OCI-LY1 (cell line): ENCODE results near the gene TLE7.

ENCODE experiments used
- H2AFZ ChIP-seq: fragments of 200-600 bp; sonication (generic), shearing (Covaris generic); 2 replicates; pipeline ENCODE4 v1.6.0; 2014; ENCODE audit warnings: antibody characterized with exemption, mild to moderate bottlenecking, low read length
- H3F3A ChIP-seq: fragments of 200-600 bp; sonication (generic), shearing (Covaris generic); 2 replicates; pipeline ENCODE4 v1.6.0; 2014; ENCODE audit warnings: mild to moderate bottlenecking, antibody characterized with exemption, low read length, moderate library complexity; ENCODE audit not compliant: insufficient read depth
- H3K27ac ChIP-seq: fragments of 200-600 bp; sonication (generic); 2 replicates; pipeline ENCODE4 v1.5.1; 2014; ENCODE audit warnings: low read length, mixed run types, mild to moderate bottlenecking, low read depth; ENCODE audit not compliant: poor library complexity, severe bottlenecking
- H3K27me3 ChIP-seq: fragments of 200-600 bp; sonication (generic); 2 replicates; pipeline ENCODE4 v1.6.0; 2014; ENCODE audit warnings: antibody characterized with exemption, mild to moderate bottlenecking, low read length, moderate library complexity; ENCODE audit not compliant: insufficient read depth
- H3K36me3 ChIP-seq: fragments of 200-600 bp; sonication (generic); 2 replicates; pipeline ENCODE4 v1.6.1; 2014; ENCODE audit warnings: mild to moderate bottlenecking, antibody characterized with exemption, low read length, moderate library complexity, mixed read lengths; ENCODE audit not compliant: insufficient read depth
- H3K4me1 ChIP-seq: fragments of 200-600 bp; sonication (generic); 2 replicates; pipeline ENCODE4 v1.5.1; 2014; ENCODE audit warnings: mild to moderate bottlenecking, low read length, moderate library complexity; ENCODE audit not compliant: insufficient read depth, severe bottlenecking
- H3K4me2 ChIP-seq: fragments of 200-600 bp; sonication (generic), shearing (Covaris generic); 2 replicates; pipeline ENCODE4 v1.6.1; 2014; ENCODE audit warnings: low read length
- H3K4me3 ChIP-seq: fragments of 200-600 bp; sonication (generic); 2 replicates; pipeline ENCODE4 v1.5.1; 2014; ENCODE audit warnings: low read length, low read depth, mild to moderate bottlenecking, mixed read lengths; ENCODE audit not compliant: poor library complexity, severe bottlenecking
- H3K79me2 ChIP-seq: fragments of 200-600 bp; shearing (Covaris generic); 2 replicates; pipeline ENCODE4 v1.6.1; 2016; ENCODE audit warnings: mixed run types, low read length, mixed read lengths; ENCODE audit not compliant: insufficient read depth
- H3K9ac ChIP-seq: fragments of 200-600 bp; sonication (generic), shearing (Covaris generic); 2 replicates; pipeline ENCODE4 v1.6.1; 2014; ENCODE audit warnings: mild to moderate bottlenecking, low read length, mixed read lengths
- H3K9me2 ChIP-seq: fragments of 200-600 bp; sonication (generic), shearing (Covaris generic); 2 replicates; pipeline ENCODE4 v1.6.1; 2014; ENCODE audit warnings: low read depth, mild to moderate bottlenecking, low read length, mixed read lengths
- H3K9me3 ChIP-seq: fragments of 200-600 bp; shearing (Covaris generic); 2 replicates; pipeline ENCODE4 v1.6.1; 2014; ENCODE audit warnings: low read length, mixed read lengths
- H4K20me1 ChIP-seq: fragments of 200-600 bp; sonication (generic), shearing (Covaris generic); 2 replicates; pipeline ENCODE4 v1.6.0; 2016; ENCODE audit warnings: mild to moderate bottlenecking, low read length; ENCODE audit not compliant: insufficient read depth
- EZH2 ChIP-seq: fragments of 200-600 bp; sonication (generic), shearing (Covaris generic); IDR thresholded peaks from 2 replicates; pipeline ENCODE4 v1.8.0; 2017; ENCODE audit warnings: borderline replicate concordance, mixed run types, mild to moderate bottlenecking, antibody characterized with exemption, low read length, moderate library complexity, mixed read lengths
- TF ChIP-seq, protein P1 (sequence below): fragments of 200-600 bp; sonication (generic), shearing (Covaris generic); IDR thresholded peaks from 2 replicates; pipeline ENCODE4 v1.5.1; 2017; ENCODE audit warnings: mild to moderate bottlenecking, antibody characterized with exemption, low read length, moderate library complexity, mixed read lengths

The TLE7 gene

DNA sequence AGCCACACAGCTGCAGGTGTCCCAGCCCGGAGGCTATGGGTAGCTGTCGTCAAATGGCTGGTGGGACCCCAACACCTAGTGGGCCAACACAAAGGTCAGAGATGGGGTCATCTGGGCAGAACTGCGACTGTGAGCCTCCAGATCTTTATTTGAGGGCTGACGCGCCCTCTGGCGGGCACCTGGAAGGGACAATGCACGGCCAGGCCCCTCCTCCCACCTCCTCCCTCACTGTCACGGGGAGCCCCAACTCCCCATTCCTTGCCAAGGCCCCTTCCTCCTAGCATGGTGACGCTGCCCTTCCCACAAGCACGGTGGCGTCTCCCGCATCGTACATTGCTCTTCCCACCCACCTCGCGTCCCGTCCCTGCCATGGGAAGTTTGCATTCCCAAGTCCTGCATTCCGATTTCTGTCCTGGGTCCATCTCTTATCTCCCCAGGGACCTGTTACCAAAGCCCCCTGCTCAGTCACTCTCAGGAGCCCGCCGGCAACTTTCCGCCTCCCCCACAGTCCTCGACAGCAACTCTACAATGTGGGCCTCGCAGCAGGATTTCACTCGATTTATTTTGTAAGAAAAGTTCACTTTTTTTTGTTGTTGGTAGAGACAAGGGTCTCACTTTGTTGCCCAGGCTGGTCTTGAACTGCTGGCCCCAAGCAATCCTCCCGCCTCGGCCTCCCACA is 1.0 kb downstream of the TLE7 start:
- TF ChIP-seq, protein P1, sequence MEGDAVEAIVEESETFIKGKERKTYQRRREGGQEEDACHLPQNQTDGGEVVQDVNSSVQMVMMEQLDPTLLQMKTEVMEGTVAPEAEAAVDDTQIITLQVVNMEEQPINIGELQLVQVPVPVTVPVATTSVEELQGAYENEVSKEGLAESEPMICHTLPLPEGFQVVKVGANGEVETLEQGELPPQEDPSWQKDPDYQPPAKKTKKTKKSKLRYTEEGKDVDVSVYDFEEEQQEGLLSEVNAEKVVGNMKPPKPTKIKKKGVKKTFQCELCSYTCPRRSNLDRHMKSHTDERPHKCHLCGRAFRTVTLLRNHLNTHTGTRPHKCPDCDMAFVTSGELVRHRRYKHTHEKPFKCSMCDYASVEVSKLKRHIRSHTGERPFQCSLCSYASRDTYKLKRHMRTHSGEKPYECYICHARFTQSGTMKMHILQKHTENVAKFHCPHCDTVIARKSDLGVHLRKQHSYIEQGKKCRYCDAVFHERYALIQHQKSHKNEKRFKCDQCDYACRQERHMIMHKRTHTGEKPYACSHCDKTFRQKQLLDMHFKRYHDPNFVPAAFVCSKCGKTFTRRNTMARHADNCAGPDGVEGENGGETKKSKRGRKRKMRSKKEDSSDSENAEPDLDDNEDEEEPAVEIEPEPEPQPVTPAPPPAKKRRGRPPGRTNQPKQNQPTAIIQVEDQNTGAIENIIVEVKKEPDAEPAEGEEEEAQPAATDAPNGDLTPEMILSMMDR: peak; percentile 46
- TF ChIP-seq EZH2: no peak

DNA sequence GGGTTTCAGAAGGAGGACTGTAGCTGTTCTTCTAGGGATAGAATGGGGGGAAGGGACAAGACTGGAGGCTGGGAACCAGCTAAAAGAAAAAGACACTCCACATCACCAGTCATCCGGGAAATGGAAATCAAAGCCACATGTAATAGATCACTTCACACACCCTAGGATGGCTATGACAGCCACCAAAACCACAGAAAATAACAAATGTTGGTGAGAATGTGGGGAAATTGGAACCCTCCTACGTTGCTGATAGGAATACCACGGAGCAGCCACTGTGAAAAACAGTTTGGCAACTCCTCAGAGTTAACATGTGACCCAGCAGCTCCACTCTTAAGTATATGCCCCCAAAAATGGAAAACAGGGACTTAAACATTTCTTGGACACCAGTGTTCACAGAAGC is 2.3 kb downstream of the TLE7 start:
- Histone ChIP-seq H4K20me1 (no peaks in the 10 kb centered on the region), H3K9me2 (no peaks in the 10 kb centered on the region), H3K27me3 (peaks cover 5% of the 10 kb centered on the region; the same call in 1 of the 2 replicates), H2AFZ (no peak overlapping the region), H3K36me3 (no peaks in the 10 kb centered on the region), H3K4me3 (no peak overlapping the region), H3K9ac (no peak overlapping the region), H3K79me2 (no peaks in the 10 kb centered on the region), H3K27ac (no peak overlapping the region), H3F3A (no peaks in the 10 kb centered on the region), H3K4me1 (no peaks in the 10 kb centered on the region), H3K4me2 (no peak overlapping the region), H3K9me3 (no peaks in the 10 kb centered on the region)
- TF ChIP-seq EZH2: no peak
- TF ChIP-seq, protein P1: no peak

More for the DNA sequence above, 1.0 kb downstream of the TLE7 start:
- Histone ChIP-seq H4K20me1 (no peaks in the 10 kb centered on the region), H3K4me2 (no peak overlapping the region), H3K27me3 (peaks cover 5% of the 10 kb centered on the region; the same call in 1 of the 2 replicates), H3K4me1 (no peaks in the 10 kb centered on the region), H3K4me3 (no peak overlapping the region), H3K9me3 (peaks cover 4% of the 10 kb centered on the region; the same call in 1 of the 2 replicates), H3K27ac (no peak overlapping the region), H3K9me2 (no peaks in the 10 kb centered on the region), H3K36me3 (no peaks in the 10 kb centered on the region), H3K79me2 (no peaks in the 10 kb centered on the region), H2AFZ (no peak overlapping the region), H3F3A (no peaks in the 10 kb centered on the region), H3K9ac (no peak overlapping the region)

DNA sequence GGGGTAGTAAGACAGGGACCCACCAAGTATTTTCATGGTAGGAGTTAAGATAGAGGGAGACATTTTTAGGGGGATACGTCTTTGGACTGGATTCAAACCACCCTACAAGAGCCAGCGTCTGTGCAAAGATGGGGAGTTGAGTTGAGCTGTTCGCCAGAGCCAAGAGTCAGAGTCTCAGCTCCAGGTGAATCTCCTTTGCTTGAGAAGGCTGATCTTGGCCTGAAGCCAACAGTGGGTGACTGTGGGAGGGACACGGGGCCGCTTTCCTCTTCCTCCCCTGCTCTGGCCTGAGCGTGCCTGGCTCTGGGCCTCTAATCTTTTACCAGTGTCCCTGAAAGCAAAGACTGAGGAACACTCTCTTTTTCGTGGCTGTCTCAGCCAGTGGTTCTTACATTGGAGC is 5.4 kb downstream of the TLE7 start:
- Histone ChIP-seq H3K9ac (no peak overlapping the region), H3K9me3 (no peaks in the 10 kb centered on the region), H2AFZ (no peak overlapping the region), H3K4me3 (no peak overlapping the region), H3K4me2 (no peak overlapping the region), H4K20me1 (no peaks in the 10 kb centered on the region), H3K79me2 (no peaks in the 10 kb centered on the region), H3K4me1 (no peaks in the 10 kb centered on the region), H3K36me3 (no peaks in the 10 kb centered on the region), H3F3A (no peaks in the 10 kb centered on the region), H3K9me2 (no peaks in the 10 kb centered on the region), H3K27me3 (peaks cover 5% of the 10 kb centered on the region; the same call in 1 of the 2 replicates), H3K27ac (no peak overlapping the region)
- TF ChIP-seq EZH2: no peak
- TF ChIP-seq, protein P1: no peak
